ENCODE results near the gene SH3RF3.

SH3RF3 gene

GRCh38 chr2:109404681-109405080 lies 275.7 kb downstream of the SH3RF3 start:
- no peak for DNase-seq

- no peak for DNase-seq
Measured at GRCh38 chr2:109405873-109406272, 276.9 kb downstream of the SH3RF3 start.

- no peak for DNase-seq
Measured at GRCh38 chr2:109406301-109406700, 277.3 kb downstream of the SH3RF3 start.

GRCh38 chr2:109407276-109408042 lies 278.5 kb downstream of the SH3RF3 start:
- DNase-seq = no peak

- no peak for DNase-seq
Measured at GRCh38 chr2:109408043-109408335, 279.0 kb downstream of the SH3RF3 start.

- no peak for DNase-seq
Measured at GRCh38 chr2:109409321-109410038, 280.5 kb downstream of the SH3RF3 start.

- DNase-seq = no peak
Measured at GRCh38 chr2:109410039-109410815, 281.2 kb downstream of the SH3RF3 start.

GRCh38 chr2:109411640-109412325 lies 282.8 kb downstream of the SH3RF3 start:
- no peak for DNase-seq

GRCh38 chr2:109415581-109416013 lies 286.6 kb downstream of the SH3RF3 start:
- DNase-seq = no peak

GRCh38 chr2:109417701-109418335 lies 288.8 kb downstream of the SH3RF3 start:
- no peak for DNase-seq

- no peak for DNase-seq
Measured at GRCh38 chr2:109418716-109419115, 289.7 kb downstream of the SH3RF3 start.

GRCh38 chr2:109419171-109419756 lies 290.3 kb downstream of the SH3RF3 start:
- no peak for DNase-seq

- no peak for DNase-seq
Measured at GRCh38 chr2:109419960-109420370, 291.0 kb downstream of the SH3RF3 start.

GRCh38 chr2:109421101-109421500 lies 292.1 kb downstream of the SH3RF3 start:
- DNase-seq = no peak

- no peak for DNase-seq
Measured at GRCh38 chr2:109421642-109422041, 292.6 kb downstream of the SH3RF3 start.

GRCh38 chr2:109422071-109422757 lies 293.2 kb downstream of the SH3RF3 start:
- no peak for DNase-seq

GRCh38 chr2:109422758-109423500 lies 293.9 kb downstream of the SH3RF3 start:
- no peak for DNase-seq

GRCh38 chr2:109423556-109424359 lies 294.8 kb downstream of the SH3RF3 start:
- no peak for DNase-seq

- no peak for DNase-seq
Measured at GRCh38 chr2:109425411-109425810, 296.4 kb downstream of the SH3RF3 start.

GRCh38 chr2:109427661-109428091 lies 298.7 kb downstream of the SH3RF3 start:
- DNase-seq = no peak

All from NCI-H1105 treated with DMSO at 0.1 percent for 48 hours (cell line).